Measurements from ENCODE around the gene FNDC3B.

Gene FNDC3B

DNA sequence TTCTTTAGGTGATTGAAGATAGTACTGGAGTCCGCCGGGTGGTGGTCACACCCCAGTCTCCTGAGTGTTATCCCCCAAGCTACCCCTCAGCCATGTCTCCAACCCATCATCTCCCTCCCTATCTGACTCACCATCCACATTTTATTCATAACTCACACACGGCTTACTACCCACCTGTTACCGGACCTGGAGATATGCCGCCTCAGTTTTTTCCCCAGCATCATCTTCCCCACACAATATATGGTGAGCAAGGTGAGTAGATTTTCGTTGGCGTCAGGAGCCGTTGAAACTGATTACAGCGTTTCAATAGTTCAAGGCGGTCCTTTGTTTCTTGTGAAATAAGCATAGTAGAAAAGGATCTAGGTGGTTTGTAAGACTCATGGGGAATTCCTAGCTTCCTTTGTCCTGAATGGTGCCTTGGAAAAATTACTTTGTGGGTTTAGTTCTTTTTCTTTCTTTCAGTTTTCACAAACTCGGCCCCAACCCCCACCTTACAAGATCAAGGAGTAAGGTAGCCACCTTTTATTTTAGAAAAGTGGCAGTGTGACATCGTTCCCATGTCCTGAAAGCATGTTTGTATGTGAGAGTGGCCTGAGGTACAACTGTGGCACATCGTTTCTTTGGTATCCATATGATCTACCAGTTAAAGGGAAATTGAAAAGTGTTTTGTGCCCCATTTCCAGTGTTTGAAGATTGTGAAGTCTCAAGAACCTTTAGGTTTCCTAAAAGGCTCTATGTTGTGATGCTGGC lies 208.3 kb downstream of the FNDC3B start:
- Histone ChIP-seq H3K9ac (ENCODE audit: low read length) (no peak overlapping the region), H3K4me3 (ENCODE audit: low read length) (no peak overlapping the region), H3K4me2 (ENCODE audit: low read depth, low read length) (no peak overlapping the region), H3K79me2 (ENCODE audit: low read length) (peaks cover 79% of the 10 kb centered on the region), H3K9me2 (replicated peaks; ENCODE audit: insufficient read depth, low read length) (no peaks in the 10 kb centered on the region), H3K36me3 (replicated peaks; ENCODE audit: insufficient read depth, low read length) (peaks cover 6% of the 10 kb centered on the region), H3K27ac (ENCODE audit: low read length) (no peak overlapping the region), H2AFZ (ENCODE audit: low read length) (no peak overlapping the region), H4K20me1 (ENCODE audit: insufficient read depth, low read length) (no peaks in the 10 kb centered on the region), H3F3A (ENCODE audit: insufficient read depth, low read length) (no peaks in the 10 kb centered on the region), H3K27me3 (replicated peaks; ENCODE audit: insufficient read depth, low read length) (no peaks in the 10 kb centered on the region), H3K9me3 (replicated peaks; ENCODE audit: insufficient read depth, low read length) (no peaks in the 10 kb centered on the region), H3K4me1 (ENCODE audit: low read length) (no peaks in the 10 kb centered on the region)
- no peak for TF ChIP-seq EZH2phosphoT487 (IDR thresholded peaks at IDR 0.05; ENCODE audit: low read length)
- no peak for TF ChIP-seq EZH2 (optimal IDR thresholded peaks at IDR 0.05; ENCODE audit: low read depth, low read length)
- TF ChIP-seq, protein P1, sequence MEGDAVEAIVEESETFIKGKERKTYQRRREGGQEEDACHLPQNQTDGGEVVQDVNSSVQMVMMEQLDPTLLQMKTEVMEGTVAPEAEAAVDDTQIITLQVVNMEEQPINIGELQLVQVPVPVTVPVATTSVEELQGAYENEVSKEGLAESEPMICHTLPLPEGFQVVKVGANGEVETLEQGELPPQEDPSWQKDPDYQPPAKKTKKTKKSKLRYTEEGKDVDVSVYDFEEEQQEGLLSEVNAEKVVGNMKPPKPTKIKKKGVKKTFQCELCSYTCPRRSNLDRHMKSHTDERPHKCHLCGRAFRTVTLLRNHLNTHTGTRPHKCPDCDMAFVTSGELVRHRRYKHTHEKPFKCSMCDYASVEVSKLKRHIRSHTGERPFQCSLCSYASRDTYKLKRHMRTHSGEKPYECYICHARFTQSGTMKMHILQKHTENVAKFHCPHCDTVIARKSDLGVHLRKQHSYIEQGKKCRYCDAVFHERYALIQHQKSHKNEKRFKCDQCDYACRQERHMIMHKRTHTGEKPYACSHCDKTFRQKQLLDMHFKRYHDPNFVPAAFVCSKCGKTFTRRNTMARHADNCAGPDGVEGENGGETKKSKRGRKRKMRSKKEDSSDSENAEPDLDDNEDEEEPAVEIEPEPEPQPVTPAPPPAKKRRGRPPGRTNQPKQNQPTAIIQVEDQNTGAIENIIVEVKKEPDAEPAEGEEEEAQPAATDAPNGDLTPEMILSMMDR (IDR thresholded peaks at IDR 0.05; ENCODE audit: low read length): no peak
- no peak for DNase-seq

DNA sequence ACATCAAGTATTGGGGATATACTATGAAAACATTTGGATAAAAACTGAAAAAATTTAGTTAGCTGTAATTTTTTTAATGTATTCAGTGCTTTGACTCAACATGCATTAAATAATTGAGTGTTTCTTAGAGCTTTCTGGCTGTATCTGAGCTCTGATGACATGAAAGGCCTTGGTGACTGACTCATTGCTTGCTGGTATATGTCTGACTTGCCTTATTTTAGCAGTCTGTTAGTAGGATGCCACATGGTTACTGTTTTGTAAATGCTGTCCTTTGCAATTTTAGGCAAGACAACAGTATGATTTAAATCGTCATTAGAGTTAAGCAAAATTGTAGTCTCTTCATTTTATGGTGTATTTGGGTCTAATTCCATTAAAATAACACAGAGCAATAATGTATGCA lies 209.7 kb downstream of the FNDC3B start:
- Histone ChIP-seq H3K9ac (ENCODE audit: low read length) (no peak overlapping the region), H3K9me3 (replicated peaks; ENCODE audit: insufficient read depth, low read length) (no peaks in the 10 kb centered on the region), H3K4me3 (ENCODE audit: low read length) (no peak overlapping the region), H2AFZ (ENCODE audit: low read length) (no peak overlapping the region), H3K36me3 (replicated peaks; ENCODE audit: insufficient read depth, low read length) (peaks cover 6% of the 10 kb centered on the region), H3F3A (ENCODE audit: insufficient read depth, low read length) (no peaks in the 10 kb centered on the region), H4K20me1 (ENCODE audit: insufficient read depth, low read length) (no peaks in the 10 kb centered on the region), H3K9me2 (replicated peaks; ENCODE audit: insufficient read depth, low read length) (no peaks in the 10 kb centered on the region), H3K4me2 (ENCODE audit: low read depth, low read length) (no peak overlapping the region), H3K4me1 (ENCODE audit: low read length) (no peaks in the 10 kb centered on the region), H3K79me2 (ENCODE audit: low read length) (peaks cover 67% of the 10 kb centered on the region), H3K27ac (ENCODE audit: low read length) (no peak overlapping the region), H3K27me3 (replicated peaks; ENCODE audit: insufficient read depth, low read length) (no peaks in the 10 kb centered on the region)
- no peak for TF ChIP-seq EZH2phosphoT487 (IDR thresholded peaks at IDR 0.05; ENCODE audit: low read length)
- TF ChIP-seq, protein P1 (IDR thresholded peaks at IDR 0.05; ENCODE audit: low read length): no peak
- TF ChIP-seq EZH2 (optimal IDR thresholded peaks at IDR 0.05; ENCODE audit: low read depth, low read length): no peak
- no peak for DNase-seq

DNA sequence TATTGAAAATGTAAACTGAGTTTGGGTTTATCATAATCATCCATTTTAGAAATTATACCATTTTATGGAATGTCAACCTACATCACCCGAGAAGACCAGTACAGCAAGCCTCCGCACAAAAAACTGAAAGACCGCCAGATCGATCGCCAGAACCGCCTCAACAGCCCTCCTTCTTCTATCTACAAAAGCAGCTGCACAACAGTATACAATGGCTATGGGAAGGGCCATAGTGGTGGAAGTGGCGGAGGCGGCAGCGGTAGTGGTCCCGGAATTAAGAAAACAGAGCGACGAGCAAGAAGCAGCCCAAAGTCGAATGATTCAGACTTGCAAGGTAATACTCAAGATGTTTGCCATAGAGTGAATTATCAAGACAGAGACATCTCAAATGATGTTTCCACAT lies 211.8 kb downstream of the FNDC3B start:
- Histone ChIP-seq H3K4me2 (ENCODE audit: low read depth, low read length) (no peak overlapping the region), H3K4me3 (ENCODE audit: low read length) (no peak overlapping the region), H3K4me1 (ENCODE audit: low read length) (no peaks in the 10 kb centered on the region), H3K9ac (ENCODE audit: low read length) (no peak overlapping the region), H3K27ac (ENCODE audit: low read length) (no peak overlapping the region), H2AFZ (ENCODE audit: low read length) (no peak overlapping the region), H3K27me3 (replicated peaks; ENCODE audit: insufficient read depth, low read length) (no peaks in the 10 kb centered on the region), H4K20me1 (ENCODE audit: insufficient read depth, low read length) (no peaks in the 10 kb centered on the region), H3K9me3 (replicated peaks; ENCODE audit: insufficient read depth, low read length) (no peaks in the 10 kb centered on the region), H3K36me3 (replicated peaks; ENCODE audit: insufficient read depth, low read length) (peaks cover 4% of the 10 kb centered on the region), H3K9me2 (replicated peaks; ENCODE audit: insufficient read depth, low read length) (no peaks in the 10 kb centered on the region), H3K79me2 (ENCODE audit: low read length) (peaks cover 61% of the 10 kb centered on the region), H3F3A (ENCODE audit: insufficient read depth, low read length) (no peaks in the 10 kb centered on the region)
- DNase-seq: no peak
- no peak for TF ChIP-seq EZH2 (optimal IDR thresholded peaks at IDR 0.05; ENCODE audit: low read depth, low read length)
- TF ChIP-seq, protein P1 (IDR thresholded peaks at IDR 0.05; ENCODE audit: low read length): no peak
- no peak for TF ChIP-seq EZH2phosphoT487 (IDR thresholded peaks at IDR 0.05; ENCODE audit: low read length)
